WTC11 (cell line): ENCODE results near the gene HLF.

Experiments used
- ATF1 ChIP-seq: sonication (generic); formaldehyde crosslinking; IDR thresholded peaks from 2 replicates; pipeline ENCODE4 v1.8.1; 2023; ENCODE audit warnings: mild to moderate bottlenecking, moderate library complexity, missing genetic modification reagents
- CREB1 ChIP-seq: sonication (generic); formaldehyde crosslinking; IDR thresholded peaks from 2 replicates; pipeline ENCODE4 v1.8.0; 2023; ENCODE audit warnings: mild to moderate bottlenecking, missing genetic modification reagents
- CTCF ChIP-seq: fragments of 200-600 bp; IDR thresholded peaks from 2 replicates; pipeline ENCODE4 v1.8.0; 2022; ENCODE audit warnings: antibody characterized with exemption
- IRF1 ChIP-seq: sonication (generic); formaldehyde crosslinking; IDR thresholded peaks from 2 replicates; pipeline ENCODE4 v1.8.0; 2023; ENCODE audit warnings: missing genetic modification reagents
- MXD4 ChIP-seq: fragments of 250-450 bp; sonication (Bioruptor Pico); IDR thresholded peaks from 2 replicates; pipeline ENCODE4 v1.8.0; 2021; ENCODE audit warnings: mild to moderate bottlenecking, moderate library complexity, borderline replicate concordance
- NR2C2 ChIP-seq: sonication (generic); formaldehyde crosslinking; IDR thresholded peaks from 2 replicates; pipeline ENCODE4 v1.8.0; 2022; ENCODE audit warnings: mild to moderate bottlenecking, missing genetic modification reagents
- TP53 ChIP-seq: sonication (generic); formaldehyde crosslinking; IDR thresholded peaks from 2 replicates; pipeline ENCODE4 v1.8.1; 2023; ENCODE audit warnings: mild to moderate bottlenecking, missing genetic modification reagents

- no peak for TF ChIP-seq IRF1 (CRISPR knock-in tag)
- TF ChIP-seq ATF1 (CRISPR knock-in tag), result no peak
- no peak for TF ChIP-seq NR2C2 (CRISPR knock-in tag)
- no peak for TF ChIP-seq TP53 (CRISPR knock-in tag)
- no peak for TF ChIP-seq MXD4 (CRISPR knock-in tag)
- no peak for TF ChIP-seq CTCF
- no peak for TF ChIP-seq CREB1
Measured at GRCh38 chr17:55303701-55304145, 39.0 kb downstream of the HLF start.
